HG03280 (cell line): ENCODE measurements around the gene PKD1.
"Not testable (repeated sequence)": the region's sequence is repeated elsewhere in the genome, so short reads cannot be mapped to it uniquely, and the experiment has no call there.

Experiments
- ATAC-seq: cut with Tn5 transposase; IDR thresholded peaks from one replicate; pipeline ENCODE4 v1.9.1; 2021; ENCODE audit warnings: mild to moderate bottlenecking, moderate library complexity; ENCODE audit not compliant: unreplicated experiment

The PKD1 gene

GRCh38 chr16:2110332-2111008, 25.2 kb downstream of the PKD1 start:
- not testable (repeated sequence) for ATAC-seq

GRCh38 chr16:2109872-2110271, 25.8 kb downstream of the PKD1 start:
- not testable (repeated sequence) for ATAC-seq

GRCh38 chr16:2109271-2109580, 26.5 kb downstream of the PKD1 start:
- ATAC-seq = not testable (repeated sequence)

- ATAC-seq = not testable (repeated sequence)
Observed at GRCh38 chr16:2108446-2109270, 27.0 kb downstream of the PKD1 start.

- not testable (repeated sequence) for ATAC-seq
Observed at GRCh38 chr16:2107791-2108125, 27.9 kb downstream of the PKD1 start.

GRCh38 chr16:2107121-2107790, 28.4 kb downstream of the PKD1 start:
- ATAC-seq = not testable (repeated sequence)

GRCh38 chr16:2106211-2106610, 29.5 kb downstream of the PKD1 start:
- not testable (repeated sequence) for ATAC-seq

- ATAC-seq = not testable (repeated sequence)
Observed at GRCh38 chr16:2105769-2106168, 29.9 kb downstream of the PKD1 start.

- not testable (repeated sequence) for ATAC-seq
Observed at GRCh38 chr16:2105291-2105690, 30.4 kb downstream of the PKD1 start.

- ATAC-seq = not testable (repeated sequence)
Observed at GRCh38 chr16:2104464-2104863, 31.2 kb downstream of the PKD1 start.

- ATAC-seq = no peak
Observed at GRCh38 chr16:2102471-2102870, 33.2 kb downstream of the PKD1 start.

GRCh38 chr16:2101581-2101980, 34.1 kb downstream of the PKD1 start:
- ATAC-seq = not testable (repeated sequence)

GRCh38 chr16:2097689-2098088, 38.0 kb downstream of the PKD1 start:
- ATAC-seq = not testable (repeated sequence)

- ATAC-seq = no peak
Observed at GRCh38 chr16:2096853-2097595, 38.7 kb downstream of the PKD1 start.

- ATAC-seq = no peak
Observed at GRCh38 chr16:2095918-2096582, 39.6 kb downstream of the PKD1 start.

- no peak for ATAC-seq
Observed at GRCh38 chr16:2095315-2095853, 40.3 kb downstream of the PKD1 start.

GRCh38 chr16:2093793-2094192, 41.9 kb downstream of the PKD1 start:
- no peak for ATAC-seq

GRCh38 chr16:2092866-2093265, 42.8 kb downstream of the PKD1 start:
- no peak for ATAC-seq

- no peak for ATAC-seq
Observed at GRCh38 chr16:2092256-2092620, 43.5 kb downstream of the PKD1 start.

- no peak for ATAC-seq
Observed at GRCh38 chr16:2091547-2092255, 44.0 kb downstream of the PKD1 start.
